Skeletal muscle tissue (tissue), 4 donors: Measurements from ENCODE around the gene PSMA4. TPM values are rescaled to one million over a fixed set of nuclear protein-coding genes. Genes with fewer than 3 reads are reported as not detected.
A peak's percentile ranks its signal among the peaks of the same experiment; 100 is the strongest.

Experiments
- H3K27ac ChIP-seq: one replicate; pipeline ENCODE4 v1.7.0; 2013; ENCODE audit warnings: mild to moderate bottlenecking, low read depth, low read length, inconsistent platforms
- H3K27me3 ChIP-seq, 3 donors: one replicate each; pipeline ENCODE4 v1.7.0; 2013; ENCODE audit warnings: low read length in 3 of 3; ENCODE audit not compliant: control insufficient read depth in 3 of 3, insufficient read depth in 3 of 3
- H3K36me3 ChIP-seq, 3 donors: one replicate each; pipeline ENCODE4 v1.7.0; 2013; ENCODE audit warnings: low read length in 3 of 3; ENCODE audit not compliant: control insufficient read depth in 3 of 3, insufficient read depth in 3 of 3
- H3K4me1 ChIP-seq, 3 donors: one replicate each; pipeline ENCODE4 v1.7.0; 2013; ENCODE audit warnings: low read length in 3 of 3, mild to moderate bottlenecking in 3 of 3; ENCODE audit not compliant: control insufficient read depth in 3 of 3, insufficient read depth in 3 of 3
- H3K4me3 ChIP-seq, 3 donors: one replicate each; pipeline ENCODE4 v1.7.0; 2013; ENCODE audit warnings: low read length in 3 of 3
- H3K9ac ChIP-seq, 3 donors: one replicate each; pipeline ENCODE4 v1.7.0; 2013; ENCODE audit warnings: low read length in 3 of 3, mild to moderate bottlenecking in 3 of 3, moderate library complexity in 2 of 3, low read depth in 1 of 3
- H3K9me3 ChIP-seq, 3 donors: one replicate each; pipeline ENCODE4 v1.7.0; 2013; ENCODE audit warnings: low read length in 3 of 3; ENCODE audit not compliant: control insufficient read depth in 3 of 3
- total RNA-seq: library from RNA; depleted of rRNA; stranded (reverse); fragments of >200 nt; gene quantifications from one replicate; pipeline ENCODE4 v1.2.3, GENCODE V29; 2014
- donor health status: Osteomylitis.

The PSMA4 gene
- total RNA-seq, 1 donor from 2014 or later: 86.6 TPM

DNA sequence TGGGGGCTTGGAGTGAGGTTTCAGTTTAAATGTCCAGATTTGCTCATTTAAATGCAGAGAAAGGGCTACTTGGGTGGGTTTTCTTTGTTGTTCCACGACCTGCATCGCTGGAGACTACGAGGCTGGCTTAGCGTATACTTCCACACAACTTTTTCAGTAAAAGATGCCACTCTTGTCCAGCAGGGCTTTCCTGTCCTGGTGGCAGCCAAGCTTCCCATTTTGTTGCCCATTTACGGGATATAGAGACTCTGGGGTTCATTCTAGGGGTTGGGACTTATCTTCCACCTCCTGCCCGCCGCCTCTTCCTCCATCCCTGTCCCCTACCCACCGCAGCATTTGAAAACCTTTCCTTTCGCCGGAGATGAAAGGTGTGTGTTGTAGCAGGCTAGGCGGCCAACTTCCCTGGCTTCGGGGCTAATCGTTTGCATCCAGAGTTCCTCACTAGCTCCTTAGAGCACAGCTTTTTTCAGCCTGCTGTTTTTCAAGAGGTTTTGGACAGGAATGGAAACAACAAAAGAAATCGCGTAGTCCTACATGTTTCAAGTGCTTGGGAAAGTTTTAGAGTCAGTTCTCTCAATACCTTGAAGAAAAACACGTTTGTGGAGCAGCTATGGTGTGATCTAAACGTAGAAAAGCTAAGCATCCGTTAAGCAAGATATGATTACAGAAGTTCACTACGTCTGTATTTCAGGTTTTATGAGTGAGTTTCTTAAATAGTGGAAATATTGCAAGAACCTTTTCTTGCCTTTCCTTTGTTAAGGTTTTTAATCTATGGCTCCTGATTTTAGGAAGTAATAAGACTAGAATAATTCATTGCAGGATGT, 25.9 kb downstream of the PSMA4 start:
- Histone ChIP-seq H3K27me3 (peaks cover 6 to 14% (median 9%) of the 10 kb centered on the region in 3 donors), H3K36me3 (no peaks in the 10 kb centered on the region), H3K27ac (no peak overlapping the region), H3K4me1 (peaks cover 7 to 9% (median 8%) of the 10 kb centered on the region in 3 donors), H3K4me3 (peak overlapping the region; percentile 72 to 77 (median 75)), H3K9me3 (no peaks in the 10 kb centered on the region), H3K9ac (peak overlapping the region; percentile 34 to 69 (median 54))

DNA sequence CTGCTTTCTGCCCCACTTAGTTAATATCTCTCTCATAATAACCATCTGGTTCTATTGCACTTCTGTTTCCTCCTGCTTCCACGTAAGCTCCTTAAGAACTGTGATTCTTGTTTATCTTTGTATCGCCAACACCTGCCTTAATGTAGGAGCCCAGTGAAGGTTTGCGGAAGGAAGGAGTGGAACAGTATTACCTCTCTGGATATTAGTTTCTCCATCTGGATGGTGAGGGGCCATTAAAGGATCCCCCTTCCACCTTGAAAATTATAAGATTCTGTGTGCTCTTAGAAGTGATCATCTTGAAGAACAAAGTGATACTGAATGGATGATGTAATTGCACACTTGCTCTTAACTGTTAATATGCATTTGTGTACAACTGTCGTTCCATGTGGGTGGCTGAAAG, 27.3 kb downstream of the PSMA4 start:
- Histone ChIP-seq H3K27ac (no peak overlapping the region), H3K27me3 (peaks cover 6 to 14% (median 9%) of the 10 kb centered on the region in 3 donors), H3K4me3 (no peak overlapping the region), H3K4me1 (peaks cover 7 to 9% (median 8%) of the 10 kb centered on the region in 3 donors), H3K9ac (no peak overlapping the region), H3K9me3 (no peaks in the 10 kb centered on the region), H3K36me3 (no peaks in the 10 kb centered on the region)

DNA sequence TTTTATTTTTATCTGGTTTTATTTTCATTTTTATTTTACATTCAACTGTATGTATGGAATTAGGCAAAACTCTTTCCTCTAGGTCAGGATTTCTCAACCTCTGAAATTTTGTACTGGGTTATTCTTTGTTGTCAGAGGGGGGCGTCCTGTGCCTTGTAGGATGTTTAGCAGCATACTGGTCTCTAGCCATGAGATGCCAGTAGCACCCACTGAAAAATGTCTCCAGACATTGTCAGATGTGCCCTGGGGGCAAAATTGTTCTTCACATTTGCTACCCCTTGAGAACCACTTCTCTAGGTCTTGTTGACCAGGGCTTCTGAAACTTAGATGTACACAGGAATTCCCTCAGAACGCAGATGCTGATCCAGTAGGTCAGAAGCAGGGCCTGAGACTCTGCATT, 30.5 kb downstream of the PSMA4 start:
- H3K36me3 ChIP-seq: no peaks in the 10 kb centered on the region
- H3K27me3 ChIP-seq: peaks cover 6 to 14% (median 9%) of the 10 kb centered on the region in 3 donors
- H3K9me3 ChIP-seq: no peaks in the 10 kb centered on the region
- H3K9ac ChIP-seq: no peak overlapping the region
- peaks cover 6 to 8% (median 7%) of the 10 kb centered on the region in 3 donors for H3K4me1 ChIP-seq
- H3K4me3 ChIP-seq: no peak overlapping the region
- H3K27ac ChIP-seq: no peak overlapping the region

DNA sequence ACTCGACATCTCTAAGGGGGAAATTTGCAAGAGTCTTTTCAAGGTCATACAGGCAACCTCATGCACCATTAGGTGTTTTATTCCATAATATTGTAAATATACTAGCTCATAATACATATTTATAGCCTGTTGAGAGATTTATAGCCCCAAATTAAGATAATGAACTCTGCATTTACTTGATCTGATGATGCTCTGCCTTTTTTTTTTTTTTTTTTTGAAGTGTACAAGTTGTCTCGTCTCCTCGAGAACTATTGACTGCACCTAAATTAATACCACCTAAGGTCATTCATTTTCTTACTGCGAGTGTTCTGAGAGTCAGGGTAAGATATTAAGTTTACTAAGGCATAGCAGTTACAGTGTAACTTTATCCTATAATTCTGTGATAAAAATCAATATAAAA, 31.1 kb downstream of the PSMA4 start:
- no peaks in the 10 kb centered on the region for H3K36me3 ChIP-seq
- H3K9me3 ChIP-seq: no peaks in the 10 kb centered on the region
- no peak overlapping the region for H3K4me3 ChIP-seq
- no peak overlapping the region for H3K27ac ChIP-seq
- peaks cover under 1% of the 10 kb centered on the region in 3 donors for H3K4me1 ChIP-seq
- peaks cover under 1 to 14% (median 4%) of the 10 kb centered on the region in 3 donors for H3K27me3 ChIP-seq
- H3K9ac ChIP-seq: no peak overlapping the region

DNA sequence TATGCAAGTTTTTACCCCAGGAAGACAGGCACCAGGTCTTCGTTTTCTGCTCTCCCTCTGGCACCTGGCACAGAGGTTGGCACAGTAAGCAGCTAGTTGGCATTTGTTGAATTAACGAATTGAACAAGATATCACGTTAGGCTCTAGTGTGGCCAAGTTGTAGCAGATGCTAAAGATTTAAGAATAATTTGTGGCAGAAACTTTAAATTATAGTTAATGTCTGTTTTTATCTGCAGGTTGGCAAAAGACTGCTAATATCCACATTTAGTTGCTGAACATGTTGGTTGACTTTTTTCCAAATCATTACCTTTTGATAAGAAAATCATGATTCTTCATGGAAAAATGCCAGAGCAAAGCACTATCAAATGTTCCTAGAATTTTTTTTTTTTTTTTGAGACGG, 33.2 kb downstream of the PSMA4 start:
- Histone ChIP-seq H3K27me3 (peaks cover 0 to 4% (median 3%) of the 10 kb centered on the region in 3 donors), H3K36me3 (no peaks in the 10 kb centered on the region), H3K9ac (no peak overlapping the region), H3K9me3 (no peaks in the 10 kb centered on the region), H3K4me3 (no peak overlapping the region), H3K27ac (no peak overlapping the region), H3K4me1 (no peaks in the 10 kb centered on the region)

DNA sequence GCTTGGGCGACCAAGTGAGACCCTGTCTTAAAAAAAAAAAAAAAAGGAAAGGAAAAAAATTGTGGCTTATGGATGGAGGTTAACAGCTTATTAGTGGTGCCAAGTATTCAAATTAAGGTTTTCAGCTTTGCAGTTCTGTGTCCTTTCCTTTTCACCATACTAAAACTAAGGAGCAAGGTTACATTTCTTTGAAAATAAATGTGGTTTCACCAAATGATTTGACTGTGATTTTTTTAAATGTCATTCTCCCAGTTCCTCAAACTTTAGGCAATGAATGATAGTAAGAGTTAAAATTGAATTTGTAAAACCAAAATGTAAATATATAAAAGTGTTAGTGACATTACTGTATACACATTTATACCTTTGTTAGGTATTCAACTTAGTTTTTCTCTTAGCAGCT, 34.7 kb downstream of the PSMA4 start:
- Histone ChIP-seq H3K36me3 (no peaks in the 10 kb centered on the region), H3K4me3 (no peak overlapping the region), H3K4me1 (no peaks in the 10 kb centered on the region), H3K27ac (no peak overlapping the region), H3K9me3 (no peaks in the 10 kb centered on the region), H3K27me3 (peaks cover 0 to 4% (median 3%) of the 10 kb centered on the region in 3 donors), H3K9ac (no peak overlapping the region)

DNA sequence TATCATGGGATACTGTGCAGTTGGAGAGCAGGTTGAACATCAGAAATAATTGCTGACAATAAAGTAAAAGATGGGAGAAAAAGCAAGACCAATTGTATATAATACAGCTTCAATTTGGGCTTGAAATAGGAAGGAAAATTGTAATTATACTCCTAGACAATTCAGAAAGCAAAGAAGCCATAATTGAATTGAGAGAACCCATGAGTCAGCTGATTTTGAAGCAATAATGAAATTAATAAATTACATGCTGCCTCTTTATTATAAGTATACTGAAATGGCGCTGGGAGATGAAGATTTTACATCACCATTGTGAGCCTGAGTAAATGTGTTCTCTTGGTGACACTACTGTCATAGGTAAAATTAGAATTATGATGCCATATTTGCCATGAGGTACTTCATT, 57.3 kb downstream of the PSMA4 start:
- H3K27ac ChIP-seq: no peak overlapping the region
- no peaks in the 10 kb centered on the region for H3K4me1 ChIP-seq
- no peak overlapping the region for H3K9ac ChIP-seq
- no peak overlapping the region for H3K4me3 ChIP-seq
- H3K9me3 ChIP-seq: no peaks in the 10 kb centered on the region
- H3K36me3 ChIP-seq: peaks cover 0 to 2% (median 0%) of the 10 kb centered on the region in 3 donors
- H3K27me3 ChIP-seq: peaks cover 0 to 5% (median 0%) of the 10 kb centered on the region in 3 donors

DNA sequence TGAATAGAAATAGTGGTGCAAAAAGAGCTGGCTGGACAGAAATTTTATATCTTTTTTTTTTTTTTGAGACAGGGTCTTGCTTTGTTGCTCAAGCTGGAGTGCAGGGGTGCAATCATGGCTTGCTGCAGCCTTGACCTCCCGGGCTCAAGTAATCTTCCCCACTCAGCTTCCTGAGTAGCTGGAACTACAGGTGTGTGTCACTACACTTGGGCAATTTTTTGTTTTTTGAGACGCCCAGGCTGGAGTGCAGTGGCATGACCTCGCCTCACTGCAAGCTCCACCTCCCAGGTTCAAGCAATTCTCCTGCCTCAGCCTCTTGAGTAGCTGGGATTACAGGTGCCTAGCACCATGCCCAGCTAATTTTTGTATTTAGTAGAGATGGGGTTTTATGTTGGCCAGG, 58.1 kb downstream of the PSMA4 start:
- no peak overlapping the region for H3K4me3 ChIP-seq
- peaks cover 0 to 4% (median 0%) of the 10 kb centered on the region in 3 donors for H3K4me1 ChIP-seq
- no peak overlapping the region for H3K27ac ChIP-seq
- peaks cover 0 to 2% (median 0%) of the 10 kb centered on the region in 3 donors for H3K36me3 ChIP-seq
- H3K9ac ChIP-seq: no peak overlapping the region
- peaks cover under 1 to 5% (median 5%) of the 10 kb centered on the region in 3 donors for H3K27me3 ChIP-seq
- H3K9me3 ChIP-seq: no peaks in the 10 kb centered on the region

DNA sequence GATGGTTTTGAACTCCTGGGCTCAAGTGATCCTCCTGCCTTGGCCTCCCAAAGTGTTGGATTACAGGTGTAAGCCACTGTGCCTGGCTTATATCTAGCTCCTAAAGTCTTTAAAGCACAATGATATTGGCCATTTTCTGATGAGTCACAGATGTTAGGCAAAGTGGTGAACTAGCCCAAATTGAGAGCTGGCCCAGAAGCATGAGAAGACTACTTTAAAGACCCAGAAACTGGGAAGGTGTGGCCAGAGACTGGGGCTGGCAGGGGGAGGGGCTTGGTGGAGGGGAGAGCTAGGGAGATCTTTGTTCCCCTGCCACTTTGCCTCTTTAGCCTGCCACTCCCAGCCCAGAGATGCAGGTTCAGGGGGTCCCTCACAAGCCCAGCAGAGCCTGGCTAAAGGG, 58.9 kb downstream of the PSMA4 start:
- Histone ChIP-seq H3K9ac (no peak overlapping the region), H3K27me3 (peaks cover 5 to 10% (median 5%) of the 10 kb centered on the region in 3 donors), H3K9me3 (no peaks in the 10 kb centered on the region), H3K4me1 (peaks cover 0 to 4% (median 0%) of the 10 kb centered on the region in 3 donors), H3K36me3 (peaks cover 0 to 2% (median 0%) of the 10 kb centered on the region in 3 donors), H3K4me3 (no peak overlapping the region), H3K27ac (no peak overlapping the region)
